GM23338 (cell line): ENCODE measurements around the gene APOB. TPM values are rescaled to one million over a fixed set of nuclear protein-coding genes. Genes with fewer than 3 reads are reported as not detected.

ENCODE experiments used
- ATAC-seq: fragments of 200-7000 bp; cut with Tn5 transposase; 3 replicates; pipeline ENCODE4 v1.9.1; 2020
- DNase-seq: peaks from one replicate; pipeline ENCODE4 v3.0.0-alpha.2; 2015; ENCODE audit warnings: low spot score
- H2AFZ ChIP-seq: fragments of 200-600 bp; sonication (generic); 2 replicates; pipeline ENCODE4 v1.8.0; 2016; ENCODE audit warnings: antibody characterized with exemption, mild to moderate bottlenecking, moderate library complexity
- H3F3A ChIP-seq: fragments of 200-600 bp; sonication (generic); replicated peaks from 2 replicates; pipeline ENCODE4 v1.8.0; 2017; ENCODE audit warnings: antibody characterized with exemption, mixed run types, low read depth
- H3K27ac ChIP-seq: fragments of 200-600 bp; sonication (generic); 2 replicates; pipeline ENCODE4 v1.6.1; 2016; ENCODE audit warnings: low read depth
- H3K27me3 ChIP-seq: fragments of 200-600 bp; sonication (generic); 2 replicates; pipeline ENCODE4 v1.8.0; 2016; ENCODE audit warnings: mild to moderate bottlenecking, mixed run types, moderate library complexity; ENCODE audit not compliant: insufficient read depth
- H3K36me3 ChIP-seq: fragments of 200-600 bp; sonication (generic); 2 replicates; pipeline ENCODE4 v1.8.0; 2016; ENCODE audit warnings: mild to moderate bottlenecking; ENCODE audit not compliant: insufficient read depth
- H3K4me1 ChIP-seq: fragments of 200-600 bp; sonication (generic); 2 replicates; pipeline ENCODE4 v1.8.0; 2016; ENCODE audit warnings: mild to moderate bottlenecking, moderate library complexity; ENCODE audit not compliant: insufficient read depth
- H3K4me2 ChIP-seq: fragments of 200-600 bp; sonication (generic); 2 replicates; pipeline ENCODE4 v1.7.1; 2017; ENCODE audit warnings: mixed run types
- H3K4me3 ChIP-seq: fragments of 200-600 bp; sonication (generic); 2 replicates; pipeline ENCODE4 v1.6.1; 2016; ENCODE audit warnings: mixed run types
- H3K79me2 ChIP-seq: fragments of 200-600 bp; sonication (generic); replicated peaks from 2 replicates; pipeline ENCODE4 v1.8.0; 2017; ENCODE audit warnings: mild to moderate bottlenecking; ENCODE audit not compliant: insufficient read depth
- H3K9me2 ChIP-seq: fragments of 200-600 bp; sonication (generic); 2 replicates; pipeline ENCODE4 v1.8.0; 2017; ENCODE audit not compliant: insufficient read depth
- H4K20me1 ChIP-seq: fragments of 200-600 bp; sonication (generic); replicated peaks from 2 replicates; pipeline ENCODE4 v1.8.0; 2017; ENCODE audit warnings: mild to moderate bottlenecking; ENCODE audit not compliant: insufficient read depth
- H3K27ac Mint-ChIP-seq: 2 replicates; pipeline ENCODE4 v1.8.0; 2020; ENCODE audit warnings: inconsistent platforms, mild to moderate bottlenecking, moderate library complexity, mixed read lengths
- H3K27me3 Mint-ChIP-seq: 3 replicates; pipeline ENCODE4 v1.8.0; 2022; ENCODE audit warnings: low read depth, mild to moderate bottlenecking, moderate library complexity, mixed read lengths, inconsistent platforms; ENCODE audit not compliant: insufficient read depth, poor library complexity
- H3K36me3 Mint-ChIP-seq: 3 replicates; pipeline ENCODE4 v1.8.0; 2021; ENCODE audit warnings: low read depth, mild to moderate bottlenecking, inconsistent platforms, moderate library complexity, mixed read lengths
- H3K4me1 Mint-ChIP-seq: 3 replicates; pipeline ENCODE4 v1.8.0; 2020; ENCODE audit warnings: mild to moderate bottlenecking, inconsistent platforms, mixed read lengths
- H3K4me3 Mint-ChIP-seq: 3 replicates; pipeline ENCODE4 v1.8.0; 2021; ENCODE audit warnings: moderate library complexity, mild to moderate bottlenecking, inconsistent platforms, mixed read lengths
- H3K9me3 Mint-ChIP-seq: 3 replicates; pipeline ENCODE4 v1.8.0; 2020; ENCODE audit warnings: moderate library complexity, mild to moderate bottlenecking, inconsistent platforms, mixed read lengths
- CREB1 ChIP-seq: fragments of 250-450 bp; sonication (Bioruptor Pico); IDR thresholded peaks from 2 replicates; pipeline ENCODE4 v1.5.0; 2020; ENCODE audit warnings: low read depth, mild to moderate bottlenecking, moderate library complexity
- ETS1 ChIP-seq: IDR thresholded peaks from 2 replicates; pipeline ENCODE4 v1.6.1; 2016; ENCODE audit warnings: antibody characterized with exemption
- EZH2 ChIP-seq: fragments of 200-600 bp; sonication (generic); IDR thresholded peaks from one replicate; pipeline ENCODE4 v1.8.0; 2017; ENCODE audit warnings: antibody characterized with exemption, mild to moderate bottlenecking, low read depth; ENCODE audit not compliant: unreplicated experiment
- EZH2phosphoT487 ChIP-seq: fragments of 200-600 bp; sonication (generic); IDR thresholded peaks from one replicate; pipeline ENCODE4 v1.8.1; 2018; ENCODE audit warnings: antibody characterized with exemption; ENCODE audit not compliant: unreplicated experiment
- JUNB ChIP-seq: IDR thresholded peaks from one replicate; pipeline ENCODE4 v1.6.1; 2016; ENCODE audit warnings: antibody characterized with exemption; ENCODE audit not compliant: unreplicated experiment
- NANOG ChIP-seq: IDR thresholded peaks from 2 replicates; pipeline ENCODE4 v1.6.1; 2016; ENCODE audit warnings: antibody characterized with exemption, borderline replicate concordance
- POLR2AphosphoS5 ChIP-seq: IDR thresholded peaks from 2 replicates; pipeline ENCODE4 v1.6.1; 2016; ENCODE audit warnings: antibody characterized with exemption, low read depth
- STAT1 ChIP-seq: IDR thresholded peaks from one replicate; pipeline ENCODE4 v1.6.1; 2016; ENCODE audit warnings: antibody characterized with exemption; ENCODE audit not compliant: unreplicated experiment
- ZNF331 ChIP-seq: fragments of 250-450 bp; sonication (Bioruptor Pico); IDR thresholded peaks from 2 replicates; pipeline ENCODE4 v1.5.0; 2020; ENCODE audit warnings: low read depth, mild to moderate bottlenecking, moderate library complexity
- polyA plus RNA-seq: library from polyadenylated mRNA; unstranded; fragments of >200 nt; fragmentation: Nextera tagmentation; extraction: Ambion mirVana; gene quantifications from 2 replicates; pipeline ENCODE4 v1.2.1, GENCODE V29; 2016
- total RNA-seq: library from RNA; depleted of rRNA; stranded (reverse); fragments of >200 nt; shearing (Covaris generic); gene quantifications from 2 replicates; pipeline ENCODE4 v1.2.3, GENCODE V29; 2014
- TF ChIP-seq, protein P1 (sequence below), 2 experiments: fragments of 200-600 bp in 1 of 2; sonication (generic) in 1 of 2; conservative IDR thresholded peaks; 2 replicates each; pipeline versions ENCODE4 v1.5.1 to v1.6.1; 2016 to 2017; ENCODE audit warnings: antibody characterized with exemption in 2 of 2, low read depth in 2 of 2, mild to moderate bottlenecking in 2 of 2, moderate library complexity in 1 of 2
- TF ChIP-seq, protein P2 (sequence below): fragments of 250-450 bp; sonication (Bioruptor Pico); IDR thresholded peaks from 2 replicates; pipeline ENCODE4 v1.5.0; 2020; ENCODE audit warnings: mild to moderate bottlenecking, moderate library complexity

APOB gene
- total and polyA plus RNA-seq, 2 experiments from 2014 or later: 0.08 to 0.56 TPM

DNA sequence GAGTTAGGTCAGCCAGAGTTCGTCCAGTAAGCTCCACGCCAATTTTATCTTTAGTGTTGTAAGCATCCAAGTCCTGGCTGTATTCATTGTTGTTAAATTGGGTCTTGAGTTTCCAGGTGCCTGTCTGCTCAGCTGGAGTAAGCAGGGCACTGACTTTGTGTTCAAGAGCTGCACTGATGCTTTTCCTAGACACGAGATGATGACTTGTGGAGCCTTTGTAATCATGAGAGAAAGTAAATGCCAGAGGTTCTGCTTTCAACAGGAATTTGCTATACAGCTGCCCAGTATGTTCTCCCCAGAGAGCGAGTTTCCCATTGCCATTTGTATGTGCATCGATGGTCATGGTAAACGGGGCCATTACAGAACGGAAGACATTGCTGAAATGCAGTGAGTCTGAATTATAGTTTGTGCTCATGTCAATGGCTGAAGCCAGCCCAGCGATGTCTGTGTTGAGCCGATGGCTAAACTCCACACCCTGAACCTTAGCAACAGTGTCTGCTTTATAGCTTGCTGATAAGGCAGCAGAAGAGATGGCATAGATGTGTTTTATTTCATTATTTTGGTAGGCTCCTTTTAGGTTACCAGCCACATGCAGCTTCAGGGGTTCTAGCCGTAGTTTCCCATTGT is 32.9 kb downstream of the APOB start (continued):
- TF ChIP-seq, protein P1, sequence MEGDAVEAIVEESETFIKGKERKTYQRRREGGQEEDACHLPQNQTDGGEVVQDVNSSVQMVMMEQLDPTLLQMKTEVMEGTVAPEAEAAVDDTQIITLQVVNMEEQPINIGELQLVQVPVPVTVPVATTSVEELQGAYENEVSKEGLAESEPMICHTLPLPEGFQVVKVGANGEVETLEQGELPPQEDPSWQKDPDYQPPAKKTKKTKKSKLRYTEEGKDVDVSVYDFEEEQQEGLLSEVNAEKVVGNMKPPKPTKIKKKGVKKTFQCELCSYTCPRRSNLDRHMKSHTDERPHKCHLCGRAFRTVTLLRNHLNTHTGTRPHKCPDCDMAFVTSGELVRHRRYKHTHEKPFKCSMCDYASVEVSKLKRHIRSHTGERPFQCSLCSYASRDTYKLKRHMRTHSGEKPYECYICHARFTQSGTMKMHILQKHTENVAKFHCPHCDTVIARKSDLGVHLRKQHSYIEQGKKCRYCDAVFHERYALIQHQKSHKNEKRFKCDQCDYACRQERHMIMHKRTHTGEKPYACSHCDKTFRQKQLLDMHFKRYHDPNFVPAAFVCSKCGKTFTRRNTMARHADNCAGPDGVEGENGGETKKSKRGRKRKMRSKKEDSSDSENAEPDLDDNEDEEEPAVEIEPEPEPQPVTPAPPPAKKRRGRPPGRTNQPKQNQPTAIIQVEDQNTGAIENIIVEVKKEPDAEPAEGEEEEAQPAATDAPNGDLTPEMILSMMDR (conservative IDR thresholded peaks at IDR 0.05; ENCODE audit: low read depth in 2 of 2): no peak
- TF ChIP-seq EZH2phosphoT487 (no peak), ZNF331 (CRISPR knock-in tag) (no peak), EZH2 (no peak), NANOG (no peak), POLR2AphosphoS5 (no peak), CREB1 (CRISPR knock-in tag) (no peak), JUNB (no peak), STAT1 (no peak)

GRCh38 chr2:21009662-21010225 is 34.1 kb downstream of the APOB start:
- no peaks in the 10 kb centered on the region for H4K20me1 ChIP-seq
- H3K27ac Mint-ChIP-seq: no peak overlapping the region
- H2AFZ ChIP-seq: no peak overlapping the region
- no peaks in the 10 kb centered on the region for H3K4me1 Mint-ChIP-seq
- DNase-seq (no peak), ATAC-seq (no peak)
- no peaks in the 10 kb centered on the region for H3K36me3 Mint-ChIP-seq
- H3K4me3 ChIP-seq: no peak overlapping the region
- H3F3A ChIP-seq: no peaks in the 10 kb centered on the region
- no peaks in the 10 kb centered on the region for H3K27me3 ChIP-seq
- H3K27ac ChIP-seq: no peak overlapping the region
- 0 out of 2 replicates have a peak, but pooled peaks cover 3% of the 10 kb centered on the region for H3K9me2 ChIP-seq
- peaks cover 5% of the 10 kb centered on the region; the same call in 1 of the 3 replicates for H3K9me3 Mint-ChIP-seq
- no peaks in the 10 kb centered on the region for H3K79me2 ChIP-seq
- H3K4me2 ChIP-seq: no peak overlapping the region
- peaks cover 2% of the 10 kb centered on the region for H3K27me3 Mint-ChIP-seq
- no peaks in the 10 kb centered on the region for H3K36me3 ChIP-seq
- no peak overlapping the region for H3K4me3 Mint-ChIP-seq
- H3K4me1 ChIP-seq: no peaks in the 10 kb centered on the region
- no peak for TF ChIP-seq NANOG
- TF ChIP-seq POLR2AphosphoS5: no peak
- TF ChIP-seq, protein P2, sequence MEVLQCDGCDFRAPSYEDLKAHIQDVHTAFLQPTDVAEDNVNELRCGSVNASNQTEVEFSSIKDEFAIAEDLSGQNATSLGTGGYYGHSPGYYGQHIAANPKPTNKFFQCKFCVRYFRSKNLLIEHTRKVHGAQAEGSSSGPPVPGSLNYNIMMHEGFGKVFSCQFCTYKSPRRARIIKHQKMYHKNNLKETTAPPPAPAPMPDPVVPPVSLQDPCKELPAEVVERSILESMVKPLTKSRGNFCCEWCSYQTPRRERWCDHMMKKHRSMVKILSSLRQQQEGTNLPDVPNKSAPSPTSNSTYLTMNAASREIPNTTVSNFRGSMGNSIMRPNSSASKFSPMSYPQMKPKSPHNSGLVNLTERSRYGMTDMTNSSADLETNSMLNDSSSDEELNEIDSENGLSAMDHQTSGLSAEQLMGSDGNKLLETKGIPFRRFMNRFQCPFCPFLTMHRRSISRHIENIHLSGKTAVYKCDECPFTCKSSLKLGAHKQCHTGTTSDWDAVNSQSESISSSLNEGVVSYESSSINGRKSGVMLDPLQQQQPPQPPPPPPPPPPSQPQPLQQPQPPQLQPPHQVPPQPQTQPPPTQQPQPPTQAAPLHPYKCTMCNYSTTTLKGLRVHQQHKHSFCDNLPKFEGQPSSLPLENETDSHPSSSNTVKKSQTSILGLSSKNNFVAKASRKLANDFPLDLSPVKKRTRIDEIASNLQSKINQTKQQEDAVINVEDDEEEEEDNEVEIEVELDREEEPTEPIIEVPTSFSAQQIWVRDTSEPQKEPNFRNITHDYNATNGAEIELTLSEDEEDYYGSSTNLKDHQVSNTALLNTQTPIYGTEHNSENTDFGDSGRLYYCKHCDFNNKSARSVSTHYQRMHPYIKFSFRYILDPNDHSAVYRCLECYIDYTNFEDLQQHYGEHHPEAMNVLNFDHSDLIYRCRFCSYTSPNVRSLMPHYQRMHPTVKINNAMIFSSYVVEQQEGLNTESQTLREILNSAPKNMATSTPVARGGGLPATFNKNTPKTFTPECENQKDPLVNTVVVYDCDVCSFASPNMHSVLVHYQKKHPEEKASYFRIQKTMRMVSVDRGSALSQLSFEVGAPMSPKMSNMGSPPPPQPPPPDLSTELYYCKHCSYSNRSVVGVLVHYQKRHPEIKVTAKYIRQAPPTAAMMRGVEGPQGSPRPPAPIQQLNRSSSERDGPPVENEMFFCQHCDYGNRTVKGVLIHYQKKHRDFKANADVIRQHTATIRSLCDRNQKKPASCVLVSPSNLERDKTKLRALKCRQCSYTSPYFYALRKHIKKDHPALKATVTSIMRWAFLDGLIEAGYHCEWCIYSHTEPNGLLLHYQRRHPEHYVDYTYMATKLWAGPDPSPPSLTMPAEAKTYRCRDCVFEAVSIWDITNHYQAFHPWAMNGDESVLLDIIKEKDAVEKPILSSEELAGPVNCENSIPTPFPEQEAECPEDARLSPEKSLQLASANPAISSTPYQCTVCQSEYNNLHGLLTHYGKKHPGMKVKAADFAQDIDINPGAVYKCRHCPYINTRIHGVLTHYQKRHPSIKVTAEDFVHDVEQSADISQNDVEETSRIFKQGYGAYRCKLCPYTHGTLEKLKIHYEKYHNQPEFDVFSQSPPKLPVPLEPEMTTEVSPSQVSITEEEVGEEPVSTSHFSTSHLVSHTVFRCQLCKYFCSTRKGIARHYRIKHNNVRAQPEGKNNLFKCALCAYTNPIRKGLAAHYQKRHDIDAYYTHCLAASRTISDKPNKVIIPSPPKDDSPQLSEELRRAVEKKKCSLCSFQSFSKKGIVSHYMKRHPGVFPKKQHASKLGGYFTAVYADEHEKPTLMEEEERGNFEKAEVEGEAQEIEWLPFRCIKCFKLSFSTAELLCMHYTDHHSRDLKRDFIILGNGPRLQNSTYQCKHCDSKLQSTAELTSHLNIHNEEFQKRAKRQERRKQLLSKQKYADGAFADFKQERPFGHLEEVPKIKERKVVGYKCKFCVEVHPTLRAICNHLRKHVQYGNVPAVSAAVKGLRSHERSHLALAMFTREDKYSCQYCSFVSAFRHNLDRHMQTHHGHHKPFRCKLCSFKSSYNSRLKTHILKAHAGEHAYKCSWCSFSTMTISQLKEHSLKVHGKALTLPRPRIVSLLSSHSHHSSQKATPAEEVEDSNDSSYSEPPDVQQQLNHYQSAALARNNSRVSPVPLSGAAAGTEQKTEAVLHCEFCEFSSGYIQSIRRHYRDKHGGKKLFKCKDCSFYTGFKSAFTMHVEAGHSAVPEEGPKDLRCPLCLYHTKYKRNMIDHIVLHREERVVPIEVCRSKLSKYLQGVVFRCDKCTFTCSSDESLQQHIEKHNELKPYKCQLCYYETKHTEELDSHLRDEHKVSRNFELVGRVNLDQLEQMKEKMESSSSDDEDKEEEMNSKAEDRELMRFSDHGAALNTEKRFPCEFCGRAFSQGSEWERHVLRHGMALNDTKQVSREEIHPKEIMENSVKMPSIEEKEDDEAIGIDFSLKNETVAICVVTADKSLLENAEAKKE (CRISPR knock-in tag): no peak
- no peak for TF ChIP-seq CREB1 (CRISPR knock-in tag)
- TF ChIP-seq STAT1: no peak
- TF ChIP-seq ETS1: no peak
- TF ChIP-seq JUNB: no peak
- TF ChIP-seq ZNF331 (CRISPR knock-in tag): no peak
